H9 (cell line): ENCODE results near the gene LRRC8C. TPM values are rescaled to one million over a fixed set of nuclear protein-coding genes. Genes with fewer than 3 reads are reported as not detected.

Experiments used
- DNase-seq: peaks from one replicate; pipeline ENCODE4 v3.0.0-alpha.2; 2017
- H2AFZ ChIP-seq: one replicate; pipeline ENCODE4 v1.6.1; 2013; ENCODE audit warnings: mild to moderate bottlenecking, low read length, control low read depth, moderate library complexity
- H2AK5ac ChIP-seq: 2 replicates; pipeline ENCODE4 v1.6.1; 2013; ENCODE audit warnings: low read length, control low read depth, mixed read lengths; ENCODE audit not compliant: insufficient read length
- H2BK120ac ChIP-seq: one replicate; pipeline ENCODE4 v1.6.1; 2013; ENCODE audit warnings: low read depth, mild to moderate bottlenecking, low read length, control low read depth, inconsistent platforms; ENCODE audit not compliant: poor library complexity, severe bottlenecking
- H2BK12ac ChIP-seq: 2 replicates; pipeline ENCODE4 v1.6.1; 2013; ENCODE audit warnings: low read length, control low read depth, mixed read lengths, low read depth; ENCODE audit not compliant: insufficient read length
- H2BK15ac ChIP-seq: 2 replicates; pipeline ENCODE4 v1.6.1; 2013; ENCODE audit warnings: low read depth, low read length, control low read depth
- H2BK20ac ChIP-seq: one replicate; pipeline ENCODE4 v1.6.1; 2013; ENCODE audit warnings: low read depth, mild to moderate bottlenecking, low read length, control low read depth, inconsistent platforms; ENCODE audit not compliant: poor library complexity, severe bottlenecking
- H2BK5ac ChIP-seq: 2 replicates; pipeline ENCODE4 v1.6.1; 2013; ENCODE audit warnings: low read length, control low read depth, mixed read lengths; ENCODE audit not compliant: insufficient read length
- H3K14ac ChIP-seq: 2 replicates; pipeline ENCODE4 v1.6.1; 2013; ENCODE audit warnings: low read length, control low read depth; ENCODE audit not compliant: insufficient read depth
- H3K18ac ChIP-seq: 2 replicates; pipeline ENCODE4 v1.6.1; 2013; ENCODE audit warnings: low read depth, mild to moderate bottlenecking, mixed read lengths, low read length, control low read depth; ENCODE audit not compliant: insufficient read length
- H3K23ac ChIP-seq: 2 replicates; pipeline ENCODE4 v1.6.1; 2013; ENCODE audit warnings: low read length, control low read depth, mixed read lengths, low read depth; ENCODE audit not compliant: insufficient read length
- H3K23me2 ChIP-seq: 2 replicates; pipeline ENCODE4 v1.6.1; 2013; ENCODE audit warnings: low read depth, mild to moderate bottlenecking, mixed read lengths, low read length, control low read depth; ENCODE audit not compliant: insufficient read length, poor library complexity, severe bottlenecking
- H3K27ac ChIP-seq: 2 replicates; pipeline ENCODE4 v1.5.1; 2013; ENCODE audit warnings: low read length, control low read depth, mixed read lengths, low read depth; ENCODE audit not compliant: insufficient read length
- H3K27me3 ChIP-seq: 2 replicates; pipeline ENCODE4 v1.6.1; 2013; ENCODE audit warnings: low read length, control low read depth, inconsistent platforms; ENCODE audit not compliant: insufficient read depth
- H3K4ac ChIP-seq: 2 replicates; pipeline ENCODE4 v1.6.1; 2013; ENCODE audit warnings: low read depth, mild to moderate bottlenecking, control low read depth, inconsistent platforms, low read length, moderate library complexity
- H3K4me1 ChIP-seq: 2 replicates; pipeline ENCODE4 v1.6.1; 2013; ENCODE audit warnings: low read length, control low read depth, inconsistent platforms; ENCODE audit not compliant: insufficient read depth
- H3K4me2 ChIP-seq: 2 replicates; pipeline ENCODE4 v1.6.1; 2013; ENCODE audit warnings: low read length, control low read depth, mixed read lengths; ENCODE audit not compliant: insufficient read length, insufficient read depth
- H3K56ac ChIP-seq: 2 replicates; pipeline ENCODE4 v1.6.1; 2013; ENCODE audit warnings: low read depth, mild to moderate bottlenecking, mixed read lengths, low read length, control low read depth; ENCODE audit not compliant: insufficient read length
- H3K79me1 ChIP-seq: 2 replicates; pipeline ENCODE4 v1.6.1; 2013; ENCODE audit warnings: low read depth, mild to moderate bottlenecking, moderate library complexity, low read length, control low read depth, inconsistent platforms; ENCODE audit not compliant: insufficient read depth, poor library complexity, severe bottlenecking
- H3K79me2 ChIP-seq: 2 replicates; pipeline ENCODE4 v1.6.1; 2013; ENCODE audit warnings: low read length, control low read depth, inconsistent platforms; ENCODE audit not compliant: insufficient read depth
- H3K9ac ChIP-seq: 2 replicates; pipeline ENCODE4 v1.6.1; 2013; ENCODE audit warnings: low read length, control low read depth, mixed read lengths; ENCODE audit not compliant: insufficient read length; ENCODE audit errors: extremely low read depth
- H3K9me3 ChIP-seq: one replicate; pipeline ENCODE4 v1.6.1; 2013; ENCODE audit warnings: low read depth, low read length, inconsistent platforms; ENCODE audit not compliant: control insufficient read depth
- H3T11ph ChIP-seq: one replicate; pipeline ENCODE4 v1.6.1; 2013; ENCODE audit warnings: mild to moderate bottlenecking, low read length, control low read depth, inconsistent platforms
- H4K20me1 ChIP-seq: one replicate; pipeline ENCODE4 v1.6.1; 2013; ENCODE audit not compliant: control insufficient read depth, insufficient read length, insufficient read depth
- H4K5ac ChIP-seq: 2 replicates; pipeline ENCODE4 v1.6.1; 2013; ENCODE audit warnings: low read depth, mild to moderate bottlenecking, mixed read lengths, low read length, control low read depth; ENCODE audit not compliant: insufficient read length
- H4K8ac ChIP-seq: replicated peaks from 2 replicates; pipeline ENCODE4 v1.6.1; 2013; ENCODE audit warnings: low read length, control low read depth, mixed read lengths, low read depth; ENCODE audit not compliant: insufficient read length
- H4K91ac ChIP-seq: 2 replicates; pipeline ENCODE4 v1.6.1; 2013; ENCODE audit warnings: low read depth, mild to moderate bottlenecking, moderate library complexity, mixed read lengths, low read length, control low read depth; ENCODE audit not compliant: insufficient read length
- H3K27ac Mint-ChIP-seq, 3 experiments: 2 replicates in 2 of 3; 3 replicates in 1 of 3; pipeline ENCODE4 v1.8.0; 2020 to 2021; ENCODE audit warnings: mixed read lengths in 3 of 3, mild to moderate bottlenecking in 1 of 3, moderate library complexity in 1 of 3
- H3K27me3 Mint-ChIP-seq: 2 replicates; pipeline ENCODE4 v1.8.0; 2021; ENCODE audit warnings: low read depth, mild to moderate bottlenecking, moderate library complexity, mixed read lengths
- H3K36me3 Mint-ChIP-seq, 3 experiments: 2 replicates in 2 of 3; 3 replicates in 1 of 3; pipeline ENCODE4 v1.8.0; 2020 to 2021; ENCODE audit warnings: low read depth in 3 of 3, mixed read lengths in 3 of 3; ENCODE audit not compliant: insufficient read depth in 1 of 3
- H3K4me1 Mint-ChIP-seq, 2 experiments: 2 replicates each; pipeline ENCODE4 v1.8.0; 2020; ENCODE audit warnings: mixed read lengths in 2 of 2
- H3K4me3 Mint-ChIP-seq, 2 experiments: 2 replicates in 1 of 2; 3 replicates in 1 of 2; pipeline ENCODE4 v1.8.0; 2020 to 2021; ENCODE audit warnings: mild to moderate bottlenecking in 2 of 2, mixed read lengths in 2 of 2, moderate library complexity in 1 of 2
- H3K9me3 Mint-ChIP-seq, 2 experiments: 2 replicates in 1 of 2; 3 replicates in 1 of 2; pipeline ENCODE4 v1.8.0; 2020; ENCODE audit warnings: mild to moderate bottlenecking in 2 of 2, mixed read lengths in 2 of 2, moderate library complexity in 1 of 2
- WGBS: extraction: QIAGEN DNeasy Blood & Tissue Kit; methylation state at CpG from one replicate; pipeline ENCODE4 v1.1.7; 2013; ENCODE audit warnings: missing lambda C conversion rate, low lambda C conversion rate, mixed read lengths; ENCODE audit not compliant: insufficient read length; ENCODE audit errors: extremely low coverage; 5-methylcytosine and 5-hydroxymethylcytosine counted together
- total RNA-seq: library from RNA; stranded (reverse); gene quantifications from 2 replicates; pipeline ENCODE4 v1.2.1, GENCODE V29; 2021
- TF ChIP-seq, protein P1 (sequence below): fragments of 200-600 bp; sonication (generic); conservative IDR thresholded peaks from 3 replicates; pipeline ENCODE4 v1.8.0; 2021; ENCODE audit warnings: antibody characterized with exemption, mild to moderate bottlenecking

Gene LRRC8C
- total RNA-seq, 1 experiment from 2014 or later = 1.9 TPM

DNA sequence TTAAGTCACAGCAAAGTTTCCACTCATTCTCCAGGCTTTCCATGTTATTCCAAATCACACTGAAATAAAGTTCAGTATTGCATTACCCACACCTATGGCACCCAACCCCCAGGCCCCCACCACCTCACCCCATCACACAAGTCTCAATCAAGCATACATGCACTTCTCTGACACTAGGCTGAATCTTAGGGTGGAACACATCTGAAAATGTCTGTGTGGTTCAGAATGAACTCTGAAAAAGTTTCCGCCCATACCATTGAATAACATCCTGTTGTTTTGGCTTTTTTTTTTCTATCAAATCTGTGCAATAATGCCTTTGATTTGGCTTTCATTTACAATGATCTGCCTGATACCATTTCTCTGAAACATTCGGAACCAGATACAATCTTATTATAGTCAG is 25.8 kb upstream of the LRRC8C start:
- Histone ChIP-seq H2BK15ac (no peak overlapping the region), H3K4ac (no peak overlapping the region), H2BK120ac (no peak overlapping the region), H3K18ac (no peak overlapping the region), H4K5ac (no peak overlapping the region), H3K27ac (no peak overlapping the region), H3K56ac (no peak overlapping the region), H4K20me1 (no peaks in the 10 kb centered on the region), H3K23me2 (no peaks in the 10 kb centered on the region), H3K4me1 (no peaks in the 10 kb centered on the region), H2BK12ac (no peak overlapping the region), H3K4me2 (no peak overlapping the region), H3K27me3 (no peaks in the 10 kb centered on the region), H2AK5ac (no peak overlapping the region), H2BK5ac (no peak overlapping the region), H3K14ac (no peak overlapping the region), H3T11ph (no peak overlapping the region), H3K79me1 (no peaks in the 10 kb centered on the region), H2BK20ac (no peak overlapping the region), H2AFZ (no peak overlapping the region), H3K9ac (no peak overlapping the region), H3K9me3 (no peaks in the 10 kb centered on the region), H3K23ac (no peak overlapping the region), H4K8ac (no peak overlapping the region), H4K91ac (no peak overlapping the region), H3K79me2 (no peaks in the 10 kb centered on the region)
- Mint-ChIP-seq H3K4me3 (no peak overlapping the region), H3K27me3 (no peaks in the 10 kb centered on the region), H3K27ac (no peak overlapping the region), H3K36me3 (no peaks in the 10 kb centered on the region; a peak in 1 of 7 replicates), H3K4me1 (peaks cover 4 to 10% of the 10 kb centered on the region in 2 experiments), H3K9me3 (no peaks in the 10 kb centered on the region)
- no peak for DNase-seq
- TF ChIP-seq, protein P1, sequence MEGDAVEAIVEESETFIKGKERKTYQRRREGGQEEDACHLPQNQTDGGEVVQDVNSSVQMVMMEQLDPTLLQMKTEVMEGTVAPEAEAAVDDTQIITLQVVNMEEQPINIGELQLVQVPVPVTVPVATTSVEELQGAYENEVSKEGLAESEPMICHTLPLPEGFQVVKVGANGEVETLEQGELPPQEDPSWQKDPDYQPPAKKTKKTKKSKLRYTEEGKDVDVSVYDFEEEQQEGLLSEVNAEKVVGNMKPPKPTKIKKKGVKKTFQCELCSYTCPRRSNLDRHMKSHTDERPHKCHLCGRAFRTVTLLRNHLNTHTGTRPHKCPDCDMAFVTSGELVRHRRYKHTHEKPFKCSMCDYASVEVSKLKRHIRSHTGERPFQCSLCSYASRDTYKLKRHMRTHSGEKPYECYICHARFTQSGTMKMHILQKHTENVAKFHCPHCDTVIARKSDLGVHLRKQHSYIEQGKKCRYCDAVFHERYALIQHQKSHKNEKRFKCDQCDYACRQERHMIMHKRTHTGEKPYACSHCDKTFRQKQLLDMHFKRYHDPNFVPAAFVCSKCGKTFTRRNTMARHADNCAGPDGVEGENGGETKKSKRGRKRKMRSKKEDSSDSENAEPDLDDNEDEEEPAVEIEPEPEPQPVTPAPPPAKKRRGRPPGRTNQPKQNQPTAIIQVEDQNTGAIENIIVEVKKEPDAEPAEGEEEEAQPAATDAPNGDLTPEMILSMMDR = no peak
- no CpG with 5 or more reads among the region's 2 CpGs for WGBS
